Inflammatory macrophage treated with lipopolysaccharide for 1 hour (primary cell): Measurements from ENCODE around the gene PSEN1.

Experiments
- DNase-seq, 2 donors: peaks; one replicate each; pipeline ENCODE4 v3.0.0-alpha.2; 2020 to 2022

PSEN1 gene

GRCh38 chr14:73241481-73242165, 105.3 kb downstream of the PSEN1 start:
- no peak for DNase-seq

- no peak for DNase-seq
These were observed 106.1 kb downstream of the PSEN1 start for GRCh38 chr14:73242357-73242901.

GRCh38 chr14:73243341-73243740, 107.0 kb downstream of the PSEN1 start:
- DNase-seq, result no peak

- DNase-seq, result no peak
These were observed 107.4 kb downstream of the PSEN1 start for GRCh38 chr14:73243748-73244147.

- DNase-seq, result no peak
These were observed 108.4 kb downstream of the PSEN1 start for GRCh38 chr14:73244541-73245290.

GRCh38 chr14:73245480-73246325, 109.4 kb downstream of the PSEN1 start:
- DNase-seq, result peak; percentile 80 to 86

GRCh38 chr14:73246387-73247150, 110.3 kb downstream of the PSEN1 start:
- DNase-seq, result no peak

- DNase-seq, result peak; percentile 52 to 82
These were observed 112.0 kb downstream of the PSEN1 start for GRCh38 chr14:73248108-73248868.

- DNase-seq, result no peak
These were observed 112.8 kb downstream of the PSEN1 start for GRCh38 chr14:73249108-73249507.

- no peak for DNase-seq
These were observed 113.4 kb downstream of the PSEN1 start for GRCh38 chr14:73249564-73250316.

GRCh38 chr14:73250317-73250713, 114.0 kb downstream of the PSEN1 start:
- DNase-seq, result no peak

GRCh38 chr14:73250781-73251500, 114.6 kb downstream of the PSEN1 start:
- DNase-seq, result no peak

GRCh38 chr14:73251516-73252215, 115.4 kb downstream of the PSEN1 start:
- no peak for DNase-seq

- DNase-seq, result no peak
These were observed 116.4 kb downstream of the PSEN1 start for GRCh38 chr14:73252491-73253322.

GRCh38 chr14:73253323-73253610, 117.0 kb downstream of the PSEN1 start:
- DNase-seq, result no peak

- DNase-seq, result no peak
These were observed 117.4 kb downstream of the PSEN1 start for GRCh38 chr14:73253721-73254120.

GRCh38 chr14:73254247-73255004, 118.1 kb downstream of the PSEN1 start:
- DNase-seq, result no peak

GRCh38 chr14:73255005-73255400, 118.7 kb downstream of the PSEN1 start:
- no peak for DNase-seq
